Mammary epithelial cell (primary cell): ENCODE measurements around the gene VASN.

ENCODE experiments used
- EZH2 ChIP-seq: IDR thresholded peaks from 2 replicates; pipeline ENCODE4 v1.6.1; 2012; ENCODE audit warnings: low read length, inconsistent platforms, borderline replicate concordance
- TF ChIP-seq, protein P1 (sequence below), 2 donors: IDR thresholded peaks in 1 of 2; conservative IDR thresholded peaks in 1 of 2; 2 replicates each; pipeline ENCODE4 v1.5.1; 2011 to 2012; ENCODE audit warnings: inconsistent platforms in 2 of 2, low read length in 2 of 2, mild to moderate bottlenecking in 2 of 2, control low read depth in 1 of 2, low read depth in 1 of 2; ENCODE audit not compliant: insufficient read depth in 1 of 2; ENCODE audit errors: extremely low read depth in 1 of 2

DNA sequence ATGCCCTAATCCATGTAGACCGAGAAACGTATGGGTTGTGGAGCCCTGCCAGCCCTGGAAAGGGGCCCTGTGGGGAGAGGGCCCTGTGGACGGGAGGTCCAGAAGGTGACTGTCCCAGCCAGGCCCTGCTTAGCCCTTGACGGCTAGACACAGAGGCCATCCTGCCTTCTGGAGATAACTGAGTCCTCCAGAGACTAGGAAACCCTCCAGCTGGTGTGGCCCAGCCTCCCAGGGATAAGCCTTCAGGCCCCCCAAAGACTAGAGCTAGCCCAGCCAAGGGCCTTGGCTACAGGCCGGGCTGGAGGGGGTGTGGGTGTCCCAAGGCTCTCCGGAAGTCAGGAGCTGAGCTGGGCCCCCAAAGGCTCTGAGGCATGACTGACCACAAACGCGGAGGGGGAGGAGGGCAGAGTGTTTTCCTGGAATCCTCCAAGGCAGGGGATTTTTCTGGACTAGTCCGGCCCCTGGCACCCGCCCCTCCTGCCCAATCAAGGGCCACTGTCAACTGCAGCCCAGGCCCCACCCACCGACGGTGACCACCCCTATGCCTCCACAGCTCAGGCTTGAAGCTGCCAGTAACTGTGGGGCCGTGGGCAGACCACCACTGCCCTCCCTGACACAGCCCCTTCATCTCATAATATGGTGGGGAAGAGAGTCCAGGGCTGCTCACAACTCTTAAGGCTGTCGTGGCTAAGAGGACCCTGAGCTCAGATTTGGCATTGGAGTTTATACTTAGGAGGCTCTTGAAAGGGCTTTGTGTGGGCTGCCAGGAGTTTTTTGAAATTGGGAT is 885 bp upstream of the VASN start:
- TF ChIP-seq, protein P1, sequence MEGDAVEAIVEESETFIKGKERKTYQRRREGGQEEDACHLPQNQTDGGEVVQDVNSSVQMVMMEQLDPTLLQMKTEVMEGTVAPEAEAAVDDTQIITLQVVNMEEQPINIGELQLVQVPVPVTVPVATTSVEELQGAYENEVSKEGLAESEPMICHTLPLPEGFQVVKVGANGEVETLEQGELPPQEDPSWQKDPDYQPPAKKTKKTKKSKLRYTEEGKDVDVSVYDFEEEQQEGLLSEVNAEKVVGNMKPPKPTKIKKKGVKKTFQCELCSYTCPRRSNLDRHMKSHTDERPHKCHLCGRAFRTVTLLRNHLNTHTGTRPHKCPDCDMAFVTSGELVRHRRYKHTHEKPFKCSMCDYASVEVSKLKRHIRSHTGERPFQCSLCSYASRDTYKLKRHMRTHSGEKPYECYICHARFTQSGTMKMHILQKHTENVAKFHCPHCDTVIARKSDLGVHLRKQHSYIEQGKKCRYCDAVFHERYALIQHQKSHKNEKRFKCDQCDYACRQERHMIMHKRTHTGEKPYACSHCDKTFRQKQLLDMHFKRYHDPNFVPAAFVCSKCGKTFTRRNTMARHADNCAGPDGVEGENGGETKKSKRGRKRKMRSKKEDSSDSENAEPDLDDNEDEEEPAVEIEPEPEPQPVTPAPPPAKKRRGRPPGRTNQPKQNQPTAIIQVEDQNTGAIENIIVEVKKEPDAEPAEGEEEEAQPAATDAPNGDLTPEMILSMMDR (conservative IDR thresholded peaks at IDR 0.05 in 1 of 2, IDR thresholded peaks at IDR 0.05 in 1 of 2; ENCODE audit: extremely low read depth in 1 of 2, insufficient read depth in 1 of 2, low read depth in 1 of 2, low read length in 2 of 2): no peak
- no peak for TF ChIP-seq EZH2
